ENCODE results near the gene PSMB10. TPM values are rescaled to one million over a fixed set of nuclear protein-coding genes. Genes with fewer than 3 reads are reported as not detected.
"Not testable (repeated sequence)": the region's sequence is repeated elsewhere in the genome, so short reads cannot be mapped to it uniquely, and the experiment has no call there.

PSMB10 gene
- 22.4 and 24.0 TPM in 2 replicates for total RNA-seq (2014; rRNA removed; shearing (Covaris generic))
- 27.0 and 28.9 TPM in 2 replicates for polyA plus RNA-seq (2015; cell fraction: cytosol; rRNA removed)
- polyA plus RNA-seq (2015; cell fraction: nucleus; rRNA removed) = 9.1 and 13.2 TPM in 2 replicates

- in situ Hi-C loops (cut with HindIII; ENCODE audit: low pct_unique_long_range_greater_than_20kb, low sequenced_read_pairs) = no loop called here
- DNase-seq (ENCODE audit: low read depth, low spot score) = peak; percentile 49
Measured at GRCh38 chr16:67936124-67936879, at the start of gene PSMB10. TSS of gene PSMB10 (minus strand) at chr16:67936850. CDS start at chr16:67936749, 101 bp downstream.

GRCh38 chr16:67982011-67982696 is 45.5 kb upstream of the PSMB10 start:
- no peak for DNase-seq (ENCODE audit: low read depth, low spot score)
- in situ Hi-C loops (cut with HindIII; ENCODE audit: low pct_unique_long_range_greater_than_20kb, low sequenced_read_pairs) = no loop called here

DNA sequence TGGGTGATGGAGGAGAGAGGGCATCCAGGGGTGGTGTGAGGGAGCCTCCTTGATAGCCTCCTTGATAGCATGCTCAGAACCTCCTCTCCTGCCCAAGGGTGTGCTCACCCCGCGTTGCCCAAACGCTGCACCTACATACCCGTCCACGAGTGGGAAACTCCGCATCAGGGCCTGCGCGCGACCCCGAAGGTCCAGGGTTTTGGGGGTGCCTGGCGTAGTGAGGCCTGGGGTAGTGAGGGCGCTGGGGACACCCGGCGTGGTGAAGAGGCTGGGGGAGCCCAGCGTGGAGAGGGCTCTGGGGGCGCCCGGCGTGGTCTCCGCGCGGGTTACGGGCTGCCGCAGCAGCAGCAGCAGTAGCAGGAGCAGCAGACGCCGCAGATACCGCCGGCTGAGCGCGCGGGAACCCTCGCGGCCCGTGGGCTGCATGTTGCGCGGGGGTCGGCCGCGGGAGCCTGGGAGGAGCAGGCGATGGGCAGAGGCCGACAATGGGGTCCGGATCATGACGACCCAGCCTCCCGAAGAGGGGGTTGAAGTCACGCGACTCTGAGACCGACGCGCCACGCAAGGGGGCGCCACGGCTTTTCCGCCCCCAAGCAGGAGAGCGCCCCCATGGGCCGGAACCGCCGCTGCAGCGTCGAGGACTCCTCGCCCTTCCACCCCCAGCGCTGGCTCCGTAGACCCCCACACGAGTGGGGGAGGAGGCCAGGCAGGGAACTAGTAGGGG is 43.5 kb upstream of the PSMB10 start, which contains the start of gene DPEP3:
DPEP3 (minus strand) TSS at position 545 of the 724 bp plus-strand sequence; CDS start at position 426, 119 bp downstream.
- no peak for DNase-seq (ENCODE audit: low read depth, low spot score)
- in situ Hi-C loops (cut with HindIII; ENCODE audit: low pct_unique_long_range_greater_than_20kb, low sequenced_read_pairs) = no loop called here

DNA sequence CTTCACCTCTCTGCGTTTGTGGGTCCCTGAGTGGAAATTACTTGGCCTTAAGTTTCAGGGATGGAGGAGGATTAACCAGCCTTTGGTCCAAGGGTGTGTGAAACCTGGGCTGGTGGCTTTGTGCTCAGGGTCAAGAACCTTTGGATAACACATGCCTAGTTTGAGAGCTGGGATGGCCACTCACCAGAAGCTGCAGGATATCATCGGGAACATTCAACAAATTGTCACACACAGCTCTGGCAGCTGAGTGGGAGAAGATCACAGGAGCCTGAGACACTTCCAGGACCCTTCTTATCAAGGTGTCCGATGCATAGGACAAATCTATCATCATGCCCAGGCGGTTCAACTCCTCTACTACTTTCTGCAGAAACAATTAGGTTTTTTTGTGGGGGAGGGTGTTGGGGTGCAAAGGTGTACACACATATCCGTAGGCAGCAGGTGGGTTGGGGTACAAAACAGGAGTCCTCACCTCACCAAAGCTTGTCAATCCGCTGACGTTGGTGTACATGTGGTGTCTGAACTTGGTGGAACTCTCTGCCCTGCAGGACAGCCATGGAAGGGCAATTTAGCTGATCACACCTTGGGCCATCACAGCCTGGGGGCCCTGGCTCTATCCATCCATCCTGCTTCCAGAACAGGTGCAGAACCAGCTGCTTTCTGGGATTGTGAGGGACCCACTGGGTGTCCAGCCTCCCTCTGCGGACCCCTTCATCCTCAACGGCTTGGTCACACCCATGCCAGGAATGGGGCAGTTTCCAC is 41.0 kb upstream of the PSMB10 start:
- in situ Hi-C loops (cut with HindIII; ENCODE audit: low pct_unique_long_range_greater_than_20kb, low sequenced_read_pairs) = no loop called here
- no peak for DNase-seq (ENCODE audit: low read depth, low spot score)

GRCh38 chr16:67977005-67977404 is 40.4 kb upstream of the PSMB10 start:
- DNase-seq (ENCODE audit: low read depth, low spot score) = no peak

GRCh38 chr16:67976205-67976604 is 39.6 kb upstream of the PSMB10 start:
- in situ Hi-C loops (cut with HindIII; ENCODE audit: low pct_unique_long_range_greater_than_20kb, low sequenced_read_pairs) = no loop called here
- DNase-seq (ENCODE audit: low read depth, low spot score) = no peak

More at GRCh38 chr16:67977005-67977404, 40.4 kb upstream of the PSMB10 start:
- in situ Hi-C loops (cut with HindIII; ENCODE audit: low pct_unique_long_range_greater_than_20kb, low sequenced_read_pairs) = no loop called here

- no peak for DNase-seq (ENCODE audit: low read depth, low spot score)
- in situ Hi-C loops (cut with HindIII; ENCODE audit: low pct_unique_long_range_greater_than_20kb, low sequenced_read_pairs) = no loop called here
Measured at GRCh38 chr16:67975321-67976105, 38.9 kb upstream of the PSMB10 start.

GRCh38 chr16:67972285-67972684 is 35.6 kb upstream of the PSMB10 start:
- in situ Hi-C loops (cut with HindIII; ENCODE audit: low pct_unique_long_range_greater_than_20kb, low sequenced_read_pairs); DNase-seq (ENCODE audit: low read depth, low spot score): not testable (repeated sequence)

- in situ Hi-C loops (cut with HindIII; ENCODE audit: low pct_unique_long_range_greater_than_20kb, low sequenced_read_pairs) = no loop called here
- no peak for DNase-seq (ENCODE audit: low read depth, low spot score)
Measured at GRCh38 chr16:67971111-67971510, 34.5 kb upstream of the PSMB10 start.

DNA sequence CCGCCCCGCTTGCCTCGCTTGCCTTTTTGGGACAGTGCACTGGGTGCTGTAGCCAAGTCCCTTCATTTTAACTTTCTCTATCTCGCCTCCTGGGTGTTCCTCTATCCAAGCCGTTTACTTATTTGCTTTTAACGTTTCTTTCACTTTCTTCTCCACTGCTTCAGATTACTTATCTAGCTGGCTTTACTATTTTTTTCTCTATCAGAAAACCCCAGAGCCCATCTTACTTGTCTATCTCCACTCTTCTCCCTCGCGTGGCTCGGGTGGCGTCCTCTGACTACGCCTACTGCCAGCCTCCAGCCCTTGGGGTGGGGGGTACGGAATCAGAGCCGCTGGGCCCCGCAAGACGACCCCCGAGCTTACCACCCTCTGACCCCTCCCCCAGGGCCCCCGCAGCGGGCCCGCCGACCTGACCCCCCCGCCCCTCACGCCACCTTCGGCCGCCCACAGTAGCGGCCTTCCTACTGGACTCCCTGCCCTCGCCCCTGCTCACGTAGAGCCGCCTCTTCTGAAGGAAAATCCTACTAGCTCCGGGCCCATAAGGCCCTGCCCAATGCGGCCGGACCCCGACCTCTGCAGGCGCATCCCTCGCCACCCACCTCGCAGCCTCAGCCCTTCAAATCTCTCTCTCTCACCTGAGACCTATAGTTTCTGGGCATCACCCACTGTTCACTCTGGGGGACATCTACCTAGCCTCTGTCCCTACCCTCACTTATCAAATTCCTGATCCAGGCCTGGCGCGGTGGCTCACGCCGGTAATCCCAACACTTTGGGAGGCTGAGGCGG is 32.8 kb upstream of the PSMB10 start:
- in situ Hi-C loops (cut with HindIII; ENCODE audit: low pct_unique_long_range_greater_than_20kb, low sequenced_read_pairs) = no loop called here
- no peak for DNase-seq (ENCODE audit: low read depth, low spot score)

DNA sequence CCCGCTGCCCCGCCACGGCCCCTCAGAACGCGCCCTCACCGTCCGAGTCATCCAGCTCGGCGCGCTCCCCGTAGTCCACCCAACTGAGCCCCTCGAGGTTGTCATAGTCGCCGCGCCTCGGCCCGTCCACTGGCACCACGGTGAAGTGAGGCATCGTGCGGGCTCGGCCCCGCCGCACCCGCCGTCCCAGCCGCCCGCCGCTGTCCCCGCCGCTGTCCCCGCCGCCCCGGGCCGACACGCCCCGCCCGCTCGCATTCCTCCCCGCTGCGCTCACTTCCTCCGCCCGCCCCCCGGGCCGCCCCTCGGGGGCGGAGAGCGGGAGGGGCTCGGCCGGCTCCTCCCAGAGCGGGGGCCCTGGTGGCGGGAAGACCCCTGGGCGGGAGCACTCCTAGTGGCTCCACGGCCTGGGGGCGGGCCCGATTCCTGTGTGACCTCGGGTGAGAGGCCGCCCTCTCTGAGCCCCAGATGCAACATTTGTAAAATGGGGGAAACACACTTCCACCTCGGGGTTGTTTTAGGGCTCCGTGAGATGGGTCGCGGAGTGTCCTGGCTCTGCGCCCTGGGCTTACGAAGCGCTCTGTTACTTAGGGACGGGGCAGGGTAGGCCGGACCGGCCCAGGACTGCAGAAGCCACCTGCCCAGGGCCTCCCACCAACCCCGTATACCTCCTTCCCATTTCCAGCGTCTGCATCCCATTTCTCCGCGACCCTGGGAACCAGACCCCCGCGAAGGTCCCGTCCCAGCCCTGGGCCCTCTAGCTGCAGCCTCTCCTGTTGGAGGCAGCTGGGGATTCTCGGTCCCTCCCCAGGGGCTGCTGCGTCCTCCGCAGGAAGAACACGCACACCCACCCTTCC is 32.0 kb upstream of the PSMB10 start, which contains the start of gene SLC12A4:
SLC12A4 (minus strand) TSS at position 238 of the 854 bp plus-strand sequence; CDS start at position 154, 84 bp downstream.
- in situ Hi-C loops (cut with HindIII; ENCODE audit: low pct_unique_long_range_greater_than_20kb, low sequenced_read_pairs) = no loop called here
- DNase-seq (ENCODE audit: low read depth, low spot score) = peak; percentile 64

DNA sequence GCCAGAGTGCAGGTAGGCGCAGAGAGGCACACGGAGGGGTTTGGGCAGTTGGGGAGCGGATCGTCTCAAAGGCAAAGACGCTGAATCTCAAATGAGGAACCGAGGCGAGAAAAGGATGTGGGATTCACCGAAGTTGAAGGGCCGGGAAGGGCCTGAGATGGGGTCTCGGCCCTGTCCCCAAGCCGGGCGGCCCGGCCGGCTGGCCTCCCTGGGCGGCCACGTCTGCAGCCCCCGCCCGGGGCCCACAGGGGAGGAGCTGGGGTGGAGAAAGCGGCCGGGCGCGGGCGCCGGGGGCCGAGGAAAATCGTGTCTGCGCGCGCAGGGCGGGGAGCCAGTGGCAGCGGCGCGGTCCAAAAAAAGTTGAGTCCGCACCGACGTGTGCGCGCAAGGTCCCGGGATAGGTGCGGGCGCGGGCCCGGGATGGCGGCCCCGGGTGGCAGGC is 31.3 kb upstream of the PSMB10 start:
- no peak for DNase-seq (ENCODE audit: low read depth, low spot score)
- in situ Hi-C loops (cut with HindIII; ENCODE audit: low pct_unique_long_range_greater_than_20kb, low sequenced_read_pairs) = no loop called here

GRCh38 chr16:67967183-67967957 is 30.7 kb upstream of the PSMB10 start:
- no peak for DNase-seq (ENCODE audit: low read depth, low spot score)
- in situ Hi-C loops (cut with HindIII; ENCODE audit: low pct_unique_long_range_greater_than_20kb, low sequenced_read_pairs) = no loop called here

DNA sequence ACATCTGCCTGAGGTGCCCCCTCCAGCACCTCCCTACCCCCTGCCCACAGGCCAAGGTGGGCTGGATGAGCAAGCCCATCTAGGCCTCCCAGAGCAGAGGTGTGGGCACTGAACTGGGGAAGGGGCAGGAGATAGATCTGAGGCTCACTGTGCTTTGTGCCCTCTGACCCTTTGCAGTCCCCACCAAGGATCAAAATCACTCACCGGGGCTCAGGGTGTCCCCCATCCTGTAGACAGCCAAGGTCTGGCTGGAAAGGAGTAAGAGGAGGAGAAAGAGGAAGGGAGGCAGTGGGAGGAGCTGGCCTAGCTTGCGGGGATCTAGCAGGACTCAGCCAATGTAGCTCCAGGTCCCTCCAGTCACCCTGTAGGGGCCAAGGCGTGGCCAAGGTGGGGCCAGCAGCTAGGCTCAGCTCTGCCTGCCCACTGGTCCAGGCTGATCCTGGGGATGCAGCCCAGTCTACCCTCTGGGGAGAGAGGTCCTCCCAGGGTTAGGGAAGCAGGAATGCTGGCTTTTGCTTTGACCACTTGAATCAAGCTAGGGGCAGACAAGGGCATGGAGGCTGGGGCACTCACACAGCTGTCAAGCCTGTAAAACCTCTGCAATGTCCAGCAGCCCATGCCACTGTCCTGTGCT is 30.0 kb upstream of the PSMB10 start:
- DNase-seq (ENCODE audit: low read depth, low spot score) = no peak
- in situ Hi-C loops (cut with HindIII; ENCODE audit: low pct_unique_long_range_greater_than_20kb, low sequenced_read_pairs) = no loop called here

Data from SK-MEL-5 (cell line).